Left renal pelvis (tissue), 4 donors: ENCODE results near the gene TK2. TPM values are rescaled to one million over a fixed set of nuclear protein-coding genes. Genes with fewer than 3 reads are reported as not detected.
"Not testable (repeated sequence)": the region's sequence is repeated elsewhere in the genome, so short reads cannot be mapped to it uniquely, and the experiment has no call there.

Experiments
- DNase-seq, 4 donors: peaks; one replicate each; pipeline ENCODE4 v3.0.0-alpha.2; 2013; ENCODE audit warnings: low read depth in 4 of 4, low spot score in 3 of 4
- polyA plus RNA-seq, 4 donors: library from polyadenylated mRNA; unstranded; fragments of 120-200 nt; gene quantifications; one replicate each; pipeline ENCODE4 v1.2.1, GENCODE V29; 2013; ENCODE audit not compliant: insufficient read length in 4 of 4

Gene TK2
- polyA plus RNA-seq, 4 donors = 31.7 to 44.6 (median 35.2) TPM

- no peak for DNase-seq
Measured at GRCh38 chr16:66574531-66574930, 24.6 kb upstream of the TK2 start.

GRCh38 chr16:66574081-66574480, 24.2 kb upstream of the TK2 start:
- DNase-seq = no peak

GRCh38 chr16:66572356-66572755, 22.4 kb upstream of the TK2 start:
- DNase-seq = no peak

- no peak for DNase-seq
Measured at GRCh38 chr16:66569827-66570405, 20.0 kb upstream of the TK2 start.

- no peak for DNase-seq
Measured at GRCh38 chr16:66569131-66569530, 19.2 kb upstream of the TK2 start.

- no peak for DNase-seq
Measured at GRCh38 chr16:66568355-66568754, 18.4 kb upstream of the TK2 start.

GRCh38 chr16:66567270-66567669, 17.3 kb upstream of the TK2 start:
- DNase-seq = not testable (repeated sequence)

- DNase-seq = no peak
Measured at GRCh38 chr16:66566051-66566901, 16.4 kb upstream of the TK2 start, which contains the start of gene CMTM1. Gene CMTM1, plus strand, starts transcription at chr16:66566439. Its CDS starts 75 bp downstream, at chr16:66566514.

- no peak for DNase-seq
Measured at GRCh38 chr16:66563574-66564334, 13.8 kb upstream of the TK2 start.

GRCh38 chr16:66562986-66563385, 13.1 kb upstream of the TK2 start:
- DNase-seq = no peak

- DNase-seq = no peak
Measured at GRCh38 chr16:66562409-66562808, 12.5 kb upstream of the TK2 start.

GRCh38 chr16:66561381-66562080, 11.6 kb upstream of the TK2 start:
- DNase-seq = no peak

- DNase-seq = no peak
Measured at GRCh38 chr16:66560107-66560506, 10.2 kb upstream of the TK2 start.

GRCh38 chr16:66554495-66554894, 4.6 kb upstream of the TK2 start:
- no peak for DNase-seq

- no peak for DNase-seq
Measured at GRCh38 chr16:66554021-66554420, 4.1 kb upstream of the TK2 start.

GRCh38 chr16:66553223-66553622, 3.3 kb upstream of the TK2 start:
- no peak for DNase-seq

GRCh38 chr16:66552286-66553177, 2.6 kb upstream of the TK2 start, which contains the start of gene CKLF:
Gene CKLF, plus strand, starts transcription at chr16:66552576. Its CDS starts 140 bp downstream, at chr16:66552716.
- peak; percentile 83 to 90 (median 86) for DNase-seq

- no peak for DNase-seq
Measured at GRCh38 chr16:66551788-66552285, 1.9 kb upstream of the TK2 start.

- no peak for DNase-seq
Measured at GRCh38 chr16:66551348-66551759, 1.4 kb upstream of the TK2 start.
